Measurements from ENCODE around the gene GPRASP2. TPM values are rescaled to one million over a fixed set of nuclear protein-coding genes. Genes with fewer than 3 reads are reported as not detected.
"Not testable (repeated sequence)": the region's sequence is repeated elsewhere in the genome, so short reads cannot be mapped to it uniquely, and the experiment has no call there.

GPRASP2 gene
- total RNA-seq, 1 donor from 2014 or later: 8.0 TPM

DNA sequence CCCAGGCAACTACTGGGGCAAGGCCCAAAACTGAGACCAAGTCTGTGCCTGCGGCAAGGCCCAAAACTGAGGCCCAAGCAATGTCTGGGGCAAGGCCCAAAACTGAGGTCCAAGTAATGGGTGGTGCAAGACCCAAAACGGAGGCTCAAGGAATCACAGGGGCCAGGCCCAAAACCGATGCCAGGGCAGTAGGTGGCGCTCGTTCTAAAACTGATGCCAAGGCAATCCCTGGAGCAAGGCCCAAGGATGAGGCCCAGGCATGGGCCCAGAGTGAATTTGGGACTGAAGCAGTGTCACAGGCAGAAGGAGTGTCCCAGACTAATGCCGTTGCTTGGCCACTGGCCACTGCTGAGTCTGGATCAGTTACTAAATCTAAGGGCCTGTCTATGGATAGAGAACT is 2.7 kb downstream of the GPRASP2 start:
- Histone ChIP-seq H3K4me1 (no peaks in the 10 kb centered on the region), H3K36me3 (no peaks in the 10 kb centered on the region), H3K27ac (no peak overlapping the region), H3K4me3 (no peak overlapping the region), H3K9me3 (no peaks in the 10 kb centered on the region), H3K27me3 (no peaks in the 10 kb centered on the region)
- ATAC-seq (no peak), DNase-seq (no peak)
- TF ChIP-seq, protein P1, sequence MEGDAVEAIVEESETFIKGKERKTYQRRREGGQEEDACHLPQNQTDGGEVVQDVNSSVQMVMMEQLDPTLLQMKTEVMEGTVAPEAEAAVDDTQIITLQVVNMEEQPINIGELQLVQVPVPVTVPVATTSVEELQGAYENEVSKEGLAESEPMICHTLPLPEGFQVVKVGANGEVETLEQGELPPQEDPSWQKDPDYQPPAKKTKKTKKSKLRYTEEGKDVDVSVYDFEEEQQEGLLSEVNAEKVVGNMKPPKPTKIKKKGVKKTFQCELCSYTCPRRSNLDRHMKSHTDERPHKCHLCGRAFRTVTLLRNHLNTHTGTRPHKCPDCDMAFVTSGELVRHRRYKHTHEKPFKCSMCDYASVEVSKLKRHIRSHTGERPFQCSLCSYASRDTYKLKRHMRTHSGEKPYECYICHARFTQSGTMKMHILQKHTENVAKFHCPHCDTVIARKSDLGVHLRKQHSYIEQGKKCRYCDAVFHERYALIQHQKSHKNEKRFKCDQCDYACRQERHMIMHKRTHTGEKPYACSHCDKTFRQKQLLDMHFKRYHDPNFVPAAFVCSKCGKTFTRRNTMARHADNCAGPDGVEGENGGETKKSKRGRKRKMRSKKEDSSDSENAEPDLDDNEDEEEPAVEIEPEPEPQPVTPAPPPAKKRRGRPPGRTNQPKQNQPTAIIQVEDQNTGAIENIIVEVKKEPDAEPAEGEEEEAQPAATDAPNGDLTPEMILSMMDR (IDR thresholded peaks at IDR 0.05): no peak
- intact Hi-C loops (cut with DNase I): no loop called here

DNA sequence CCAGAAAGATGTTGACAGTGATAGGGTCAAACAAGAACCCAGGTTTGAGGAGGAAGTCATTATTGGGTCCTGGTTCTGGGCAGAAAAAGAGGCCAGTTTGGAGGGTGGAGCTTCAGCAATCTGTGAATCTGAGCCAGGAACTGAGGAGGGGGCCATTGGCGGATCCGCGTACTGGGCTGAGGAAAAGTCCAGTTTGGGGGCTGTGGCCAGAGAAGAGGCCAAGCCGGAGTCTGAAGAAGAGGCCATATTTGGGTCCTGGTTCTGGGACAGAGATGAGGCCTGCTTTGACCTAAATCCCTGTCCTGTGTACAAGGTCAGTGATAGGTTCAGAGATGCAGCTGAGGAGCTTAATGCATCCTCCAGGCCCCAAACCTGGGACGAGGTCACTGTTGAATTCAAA is 3.7 kb downstream of the GPRASP2 start:
- no peak for ATAC-seq
- H3K4me3 ChIP-seq: no peak overlapping the region
- no peaks in the 10 kb centered on the region for H3K36me3 ChIP-seq
- intact Hi-C loops (cut with DNase I): no loop called here
- DNase-seq: no peak
- no peaks in the 10 kb centered on the region for H3K27me3 ChIP-seq
- no peaks in the 10 kb centered on the region for H3K4me1 ChIP-seq
- no peak overlapping the region for H3K27ac ChIP-seq
- TF ChIP-seq, protein P1 (IDR thresholded peaks at IDR 0.05): no peak
- no peaks in the 10 kb centered on the region for H3K9me3 ChIP-seq

DNA sequence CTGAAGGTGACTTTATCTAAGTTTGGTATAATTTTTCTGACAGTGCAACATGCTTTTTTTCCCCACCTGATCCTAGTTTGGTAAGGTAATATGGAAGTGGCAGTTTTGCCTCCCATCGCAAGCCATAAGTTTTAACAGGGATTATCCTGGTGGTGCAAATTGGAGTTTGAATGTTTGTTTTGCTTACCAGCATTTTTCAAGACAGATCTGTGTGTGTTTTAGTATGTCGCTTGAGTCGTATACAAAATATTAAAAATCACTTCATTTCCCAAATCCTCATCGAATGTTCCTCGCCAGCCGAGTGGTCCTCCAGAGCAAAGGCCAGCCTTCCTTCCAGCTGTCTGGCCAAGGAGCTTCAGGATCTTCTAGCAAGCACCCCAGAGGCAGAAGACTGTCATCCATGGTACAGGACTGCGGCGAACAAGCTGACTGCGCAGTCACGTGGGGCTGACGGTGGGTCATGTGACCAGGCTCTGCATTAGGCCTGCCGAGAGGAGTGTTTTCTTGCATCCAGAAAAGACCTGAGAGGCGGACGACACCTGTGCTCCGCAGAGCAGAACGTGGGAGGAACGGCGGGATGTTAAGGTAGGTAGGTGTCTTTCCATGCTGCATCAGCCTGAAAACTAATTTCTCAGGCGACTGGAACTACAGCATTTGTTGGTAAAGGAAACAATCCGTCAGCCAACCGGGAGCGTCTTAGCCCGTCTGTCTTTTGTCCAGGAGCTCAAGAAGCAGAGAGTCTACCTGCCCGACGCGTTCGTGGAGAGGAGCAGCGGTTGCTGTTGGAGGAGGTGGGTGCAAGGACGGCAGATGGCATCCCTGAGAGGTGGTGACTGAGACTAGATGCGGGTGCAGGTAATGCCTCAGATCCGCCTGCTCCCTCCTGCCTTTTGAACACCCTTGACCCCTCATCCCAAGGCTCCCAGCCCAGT is 8.3 kb downstream of the GPRASP2 start, which contains the start of gene GPRASP3:
Gene GPRASP3, plus strand, starts transcription at position 507 of the 932 bp plus-strand sequence. CDS start 28,253 bp downstream, outside the sequence.
- ATAC-seq (peak; percentile 96), DNase-seq (peak; percentile 87)
- no peaks in the 10 kb centered on the region for H3K4me1 ChIP-seq
- H3K36me3 ChIP-seq: no peaks in the 10 kb centered on the region
- H3K27ac ChIP-seq: no peak within 1 kb of the TSS
- H3K9me3 ChIP-seq: no peaks in the 10 kb centered on the region
- intact Hi-C loops (cut with DNase I): no loop called here
- H3K27me3 ChIP-seq: no peaks in the 10 kb centered on the region
- TF ChIP-seq, protein P1 (IDR thresholded peaks at IDR 0.05): no peak
- peak within 1 kb of the TSS; percentile 57 for H3K4me3 ChIP-seq

- H3K36me3 ChIP-seq; H3K27ac ChIP-seq; ATAC-seq; intact Hi-C loops (cut with DNase I); DNase-seq; H3K9me3 ChIP-seq; H3K4me1 ChIP-seq; H3K27me3 ChIP-seq: not testable (repeated sequence)
- H3K4me3 ChIP-seq: peak overlapping the region; percentile 57
Observed at GRCh38 chrX:102721169-102721506, 8.9 kb downstream of the GPRASP2 start.

DNA sequence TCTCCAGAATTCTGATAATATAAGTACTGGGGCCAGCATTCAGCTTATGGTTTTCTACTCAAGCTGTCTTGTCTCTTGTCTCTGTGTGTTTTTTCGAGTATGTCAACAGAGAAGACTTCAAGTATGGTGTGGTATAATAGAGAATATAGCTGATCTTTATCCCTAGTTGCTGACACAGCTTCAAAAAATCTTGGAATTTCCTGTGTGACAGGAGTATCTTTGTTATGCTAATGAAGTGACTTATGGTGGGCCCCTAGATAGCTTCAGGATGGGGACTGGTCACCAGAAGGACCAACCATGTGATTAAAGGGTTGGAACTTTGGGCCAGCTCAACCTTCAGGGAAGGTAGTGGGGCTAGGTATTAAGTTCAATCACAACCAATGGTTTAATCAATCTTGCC is 11.2 kb downstream of the GPRASP2 start:
- no peak for ATAC-seq
- Histone ChIP-seq H3K9me3 (no peaks in the 10 kb centered on the region), H3K4me3 (no peak overlapping the region), H3K27ac (no peak overlapping the region), H3K36me3 (no peaks in the 10 kb centered on the region), H3K27me3 (no peaks in the 10 kb centered on the region), H3K4me1 (no peaks in the 10 kb centered on the region)
- TF ChIP-seq, protein P1 (IDR thresholded peaks at IDR 0.05): no peak
- no peak for DNase-seq
- intact Hi-C loops (cut with DNase I): no loop called here

- ATAC-seq (no peak), DNase-seq (no peak)
- TF ChIP-seq, protein P1 (IDR thresholded peaks at IDR 0.05): no peak
- Histone ChIP-seq H3K9me3 (no peaks in the 10 kb centered on the region), H3K4me3 (no peak overlapping the region), H3K4me1 (no peaks in the 10 kb centered on the region), H3K27me3 (no peaks in the 10 kb centered on the region), H3K36me3 (no peaks in the 10 kb centered on the region), H3K27ac (no peak overlapping the region)
- intact Hi-C loops (cut with DNase I): no loop called here
Observed at GRCh38 chrX:102727761-102728160, 15.5 kb downstream of the GPRASP2 start.

All from upper lobe of right lung (tissue), 1 donor.